SK-N-MC (cell line): ENCODE results near the gene KCNJ18.

ENCODE experiments used
- EZH2 ChIP-seq: fragments of 200-600 bp; sonication (generic); IDR thresholded peaks from one replicate; pipeline ENCODE4 v1.6.1; 2017; ENCODE audit warnings: antibody characterized with exemption
- FOXP2 ChIP-seq: optimal IDR thresholded peaks from 2 replicates; pipeline ENCODE3; 2011; ENCODE audit warnings: mild to moderate bottlenecking, moderate library complexity; ENCODE audit not compliant: insufficient read depth; ENCODE audit errors: extremely low read length, control extremely low read depth
- POLR2AphosphoS5 ChIP-seq: IDR thresholded peaks from 2 replicates; pipeline ENCODE4 v1.6.1; 2012; ENCODE audit warnings: mild to moderate bottlenecking, low read depth, low read length, borderline replicate concordance

GRCh38 chr17:21677911-21678310 lies 14.4 kb upstream of the KCNJ18 start:
- TF ChIP-seq EZH2 (no peak), POLR2AphosphoS5 (no peak), FOXP2 (no peak)
